Type B pancreatic cell (in vitro differentiated cells): ENCODE data around the gene FAM120A. TPM values are rescaled to one million over a fixed set of nuclear protein-coding genes. Genes with fewer than 3 reads are reported as not detected.

Source experiments
- DNase-seq: peaks from one replicate; pipeline ENCODE4 v3.0.0; 2021; ENCODE audit warnings: mixed read lengths; ENCODE audit not compliant: unreplicated experiment; ENCODE audit errors: extremely low spot score
- H3K27ac Mint-ChIP-seq: 2 replicates; pipeline ENCODE4 v1.8.0; 2021; ENCODE audit warnings: mild to moderate bottlenecking, mixed read lengths
- H3K27me3 Mint-ChIP-seq: 2 replicates; pipeline ENCODE4 v1.8.0; 2021; ENCODE audit warnings: mixed read lengths
- H3K36me3 Mint-ChIP-seq: 2 replicates; pipeline ENCODE4 v1.8.0; 2021; ENCODE audit warnings: mixed read lengths
- H3K4me1 Mint-ChIP-seq: one replicate; pipeline ENCODE4 v1.8.0; 2021; ENCODE audit warnings: mixed read lengths; ENCODE audit not compliant: unreplicated experiment
- H3K4me3 Mint-ChIP-seq: 2 replicates; pipeline ENCODE4 v1.8.0; 2021; ENCODE audit warnings: mild to moderate bottlenecking, mixed read lengths
- H3K9me3 Mint-ChIP-seq: 2 replicates; pipeline ENCODE4 v1.8.0; 2021; ENCODE audit warnings: mixed read lengths
- total RNA-seq: library from RNA; stranded (reverse); gene quantifications from 2 replicates; pipeline ENCODE4 v1.2.1, GENCODE V29; 2021; ENCODE audit warnings: low replicate concordance
- TF ChIP-seq, protein P1 (sequence below): fragments of 200-600 bp; sonication (generic); conservative IDR thresholded peaks from 2 replicates; pipeline ENCODE4 v1.5.0; 2021; ENCODE audit warnings: antibody characterized with exemption, mild to moderate bottlenecking

Gene FAM120A
- total RNA-seq, 1 donor from 2014 or later, result 72.5 TPM

DNA sequence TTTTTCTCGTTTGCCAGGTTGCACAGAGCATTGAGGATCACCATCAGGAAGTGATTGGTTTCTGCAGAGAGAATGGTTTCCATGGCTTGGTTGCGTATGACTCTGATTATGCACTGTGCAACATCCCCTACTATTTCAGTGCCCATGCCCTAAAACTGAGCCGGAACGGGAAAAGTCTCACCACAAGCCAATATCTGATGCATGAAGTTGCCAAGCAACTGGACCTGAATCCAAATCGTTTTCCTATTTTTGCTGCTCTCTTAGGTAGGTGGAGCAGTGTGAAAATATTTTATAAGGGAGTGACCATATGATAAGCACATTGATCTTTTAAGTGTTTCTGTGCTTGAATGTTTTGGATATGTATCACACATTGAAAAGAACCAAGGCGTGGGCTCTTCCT is 19.6 kb downstream of the FAM120A start:
- Mint-ChIP-seq H3K9me3 (no peaks in the 10 kb centered on the region), H3K27me3 (no peaks in the 10 kb centered on the region), H3K36me3 (peaks cover 12% of the 10 kb centered on the region), H3K27ac (no peak overlapping the region), H3K4me3 (no peak overlapping the region), H3K4me1 (peaks cover 40% of the 10 kb centered on the region)
- TF ChIP-seq, protein P1, sequence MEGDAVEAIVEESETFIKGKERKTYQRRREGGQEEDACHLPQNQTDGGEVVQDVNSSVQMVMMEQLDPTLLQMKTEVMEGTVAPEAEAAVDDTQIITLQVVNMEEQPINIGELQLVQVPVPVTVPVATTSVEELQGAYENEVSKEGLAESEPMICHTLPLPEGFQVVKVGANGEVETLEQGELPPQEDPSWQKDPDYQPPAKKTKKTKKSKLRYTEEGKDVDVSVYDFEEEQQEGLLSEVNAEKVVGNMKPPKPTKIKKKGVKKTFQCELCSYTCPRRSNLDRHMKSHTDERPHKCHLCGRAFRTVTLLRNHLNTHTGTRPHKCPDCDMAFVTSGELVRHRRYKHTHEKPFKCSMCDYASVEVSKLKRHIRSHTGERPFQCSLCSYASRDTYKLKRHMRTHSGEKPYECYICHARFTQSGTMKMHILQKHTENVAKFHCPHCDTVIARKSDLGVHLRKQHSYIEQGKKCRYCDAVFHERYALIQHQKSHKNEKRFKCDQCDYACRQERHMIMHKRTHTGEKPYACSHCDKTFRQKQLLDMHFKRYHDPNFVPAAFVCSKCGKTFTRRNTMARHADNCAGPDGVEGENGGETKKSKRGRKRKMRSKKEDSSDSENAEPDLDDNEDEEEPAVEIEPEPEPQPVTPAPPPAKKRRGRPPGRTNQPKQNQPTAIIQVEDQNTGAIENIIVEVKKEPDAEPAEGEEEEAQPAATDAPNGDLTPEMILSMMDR, result no peak
- DNase-seq, result no peak

DNA sequence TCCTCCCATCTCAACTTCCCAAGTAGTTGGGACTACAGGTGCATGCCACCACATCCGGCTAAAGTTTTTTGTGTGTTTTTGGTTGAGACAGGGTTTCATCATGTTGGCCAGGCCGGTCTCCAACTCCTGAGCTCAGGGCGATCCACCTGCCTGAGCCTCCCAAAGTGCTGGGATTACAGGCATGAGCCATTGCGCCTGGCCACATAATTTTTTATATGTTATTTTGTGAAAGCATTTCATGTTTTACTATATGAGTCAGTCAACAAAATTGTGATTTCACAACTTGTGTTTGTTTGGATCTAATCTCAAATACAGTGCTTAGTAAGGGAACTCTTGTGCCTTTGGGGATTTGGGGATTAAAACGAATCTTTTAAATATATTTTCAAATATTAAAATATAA is 21.9 kb downstream of the FAM120A start:
- no peak for DNase-seq
- TF ChIP-seq, protein P1, result no peak
- Mint-ChIP-seq H3K27me3 (no peaks in the 10 kb centered on the region), H3K36me3 (peaks cover 17% of the 10 kb centered on the region), H3K27ac (no peak overlapping the region), H3K4me1 (peaks cover 20% of the 10 kb centered on the region), H3K9me3 (no peaks in the 10 kb centered on the region), H3K4me3 (no peak overlapping the region)

DNA sequence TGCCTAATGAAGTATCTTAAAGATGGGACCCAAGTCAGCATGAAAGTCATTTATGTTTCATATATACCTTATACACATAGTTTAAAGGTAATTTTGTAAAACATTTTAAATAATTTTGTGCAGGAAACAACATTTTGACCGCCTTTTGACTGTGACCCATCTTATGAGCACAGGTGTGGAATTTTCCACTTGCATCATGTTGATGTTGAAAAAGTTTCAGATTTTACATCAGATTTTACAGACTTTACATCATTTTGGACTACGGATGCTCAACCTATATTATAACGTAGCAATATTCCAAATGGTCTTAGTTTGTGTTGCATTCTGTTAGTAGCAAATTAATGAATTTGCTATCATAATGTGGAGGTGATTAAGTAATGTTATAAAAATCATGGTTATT is 23.6 kb downstream of the FAM120A start:
- H3K4me3 Mint-ChIP-seq, result no peak overlapping the region
- no peak overlapping the region for H3K27ac Mint-ChIP-seq

DNA sequence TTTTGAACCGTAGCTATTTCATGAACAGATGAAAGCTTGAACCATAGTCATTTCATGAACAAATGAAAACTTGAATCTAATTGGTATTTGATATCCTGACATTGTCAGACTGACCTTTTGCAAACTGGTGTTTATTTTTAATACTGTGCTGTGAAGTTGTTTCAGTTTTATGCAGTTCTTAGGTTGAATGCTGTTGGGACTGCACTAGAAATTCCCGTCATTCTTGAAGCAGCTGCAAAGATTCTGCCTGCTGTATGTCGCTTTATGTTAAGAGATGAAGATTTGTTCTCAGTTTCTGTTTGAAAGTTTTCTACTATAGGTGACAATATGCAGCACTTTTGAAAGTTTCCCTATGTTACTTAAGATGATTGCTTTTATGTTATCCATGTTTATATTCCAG is 24.4 kb downstream of the FAM120A start:
- no peaks in the 10 kb centered on the region for H3K9me3 Mint-ChIP-seq
- TF ChIP-seq, protein P1, result no peak
- peaks cover 15% of the 10 kb centered on the region for H3K36me3 Mint-ChIP-seq
- no peak overlapping the region for H3K4me3 Mint-ChIP-seq
- H3K27ac Mint-ChIP-seq, result no peak overlapping the region
- H3K27me3 Mint-ChIP-seq, result no peaks in the 10 kb centered on the region
- no peak for DNase-seq
- peaks cover 14% of the 10 kb centered on the region for H3K4me1 Mint-ChIP-seq

More for the DNA sequence above, 23.6 kb downstream of the FAM120A start:
- Mint-ChIP-seq H3K4me1 (peaks cover 16% of the 10 kb centered on the region), H3K27me3 (no peaks in the 10 kb centered on the region), H3K36me3 (peaks cover 17% of the 10 kb centered on the region), H3K9me3 (no peaks in the 10 kb centered on the region)
- no peak for DNase-seq
- TF ChIP-seq, protein P1, result no peak

DNA sequence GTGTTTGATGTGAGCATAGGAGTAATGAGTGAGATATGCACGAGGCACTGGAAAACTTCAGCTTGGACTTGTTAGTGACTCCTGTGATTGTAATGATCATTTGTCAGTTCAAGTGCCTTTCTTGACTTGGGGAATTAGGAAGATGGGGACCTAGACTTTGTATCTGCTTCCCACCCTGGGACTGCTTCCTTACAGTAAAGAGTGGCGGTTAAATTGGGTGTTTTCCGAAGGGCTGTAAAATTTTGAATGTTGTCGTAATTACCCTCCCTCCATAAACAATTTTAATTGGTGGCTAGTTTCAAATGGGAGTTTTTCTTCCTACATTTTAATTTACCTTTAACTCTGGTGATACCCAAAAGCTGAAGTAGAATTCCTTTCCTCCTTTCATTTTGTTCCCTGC is 25.4 kb downstream of the FAM120A start:
- TF ChIP-seq, protein P1, result no peak
- H3K4me1 Mint-ChIP-seq, result peaks cover 16% of the 10 kb centered on the region
- H3K9me3 Mint-ChIP-seq, result no peaks in the 10 kb centered on the region
- no peaks in the 10 kb centered on the region for H3K27me3 Mint-ChIP-seq
- no peak overlapping the region for H3K27ac Mint-ChIP-seq
- H3K4me3 Mint-ChIP-seq, result no peak overlapping the region
- no peak for DNase-seq
- H3K36me3 Mint-ChIP-seq, result peaks cover 14% of the 10 kb centered on the region

DNA sequence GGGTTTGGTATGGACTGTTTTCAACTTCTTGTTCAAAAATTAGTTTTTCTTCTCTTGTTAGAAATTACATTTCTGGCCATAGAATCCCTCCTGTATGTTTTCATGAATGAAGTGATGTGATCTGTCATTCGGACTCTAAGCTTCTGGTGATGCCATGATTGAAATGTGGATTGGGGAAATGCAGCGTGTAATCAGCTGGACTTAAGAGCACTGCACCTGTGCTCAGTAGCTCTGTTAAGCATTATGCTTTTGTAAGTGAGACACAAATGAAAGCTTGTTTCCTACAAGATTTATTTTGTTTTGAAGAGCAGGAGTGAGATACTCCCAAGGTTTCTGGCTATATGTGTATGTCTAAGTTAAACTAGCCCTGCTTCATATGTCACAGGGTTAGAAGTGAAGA is 25.9 kb downstream of the FAM120A start:
- Mint-ChIP-seq H3K27ac (no peak overlapping the region), H3K4me1 (peaks cover 16% of the 10 kb centered on the region), H3K36me3 (peaks cover 11% of the 10 kb centered on the region), H3K9me3 (no peaks in the 10 kb centered on the region), H3K27me3 (no peaks in the 10 kb centered on the region), H3K4me3 (no peak overlapping the region)
- DNase-seq, result no peak
- TF ChIP-seq, protein P1, result no peak
